GM12878 (cell line): ENCODE measurements around the gene MEN1. TPM values are rescaled to one million over a fixed set of nuclear protein-coding genes. Genes with fewer than 3 reads are reported as not detected.

ENCODE experiments used
- BCLAF1 ChIP-seq: fragments of 450-650 bp; IDR thresholded peaks from 2 replicates; pipeline ENCODE4 v1.6.1; 2017; ENCODE audit warnings: antibody characterized with exemption, mild to moderate bottlenecking, moderate library complexity
- CEBPB ChIP-seq, 2 experiments: fragments of 150-350 bp in 1 of 2; IDR thresholded peaks; 2 replicates each; pipeline ENCODE4 v1.6.1; 2012 to 2014; ENCODE audit warnings: low read depth in 2 of 2, low read length in 2 of 2, borderline replicate concordance in 1 of 2, inconsistent platforms in 1 of 2
- LARP7 ChIP-seq: fragments of 450-650 bp; IDR thresholded peaks from 2 replicates; pipeline ENCODE4 v1.6.1; 2017; ENCODE audit warnings: mild to moderate bottlenecking
- RAD21 ChIP-seq: IDR thresholded peaks from 2 replicates; pipeline ENCODE4 v1.6.1; 2011; ENCODE audit warnings: mild to moderate bottlenecking, low read depth, low read length, moderate library complexity; ENCODE audit not compliant: insufficient read depth
- RUNX3 ChIP-seq: IDR thresholded peaks from 2 replicates; pipeline ENCODE4 v1.6.1; 2012; ENCODE audit warnings: low read length, inconsistent platforms
- SMC3 ChIP-seq: IDR thresholded peaks from 2 replicates; pipeline ENCODE4 v1.6.1; 2011; ENCODE audit warnings: low read length, improper control_type of control experiment, borderline replicate concordance
- ZBTB4 ChIP-seq: fragments of 450-650 bp; formaldehyde crosslinking; IDR thresholded peaks from 2 replicates; pipeline ENCODE4 v1.4.0; 2022; ENCODE audit warnings: mild to moderate bottlenecking, moderate library complexity
- ZNF592 ChIP-seq: fragments of 450-650 bp; IDR thresholded peaks from 2 replicates; pipeline ENCODE4 v1.6.1; 2017; ENCODE audit warnings: mild to moderate bottlenecking, moderate library complexity
- ZNF687 ChIP-seq: fragments of 450-650 bp; IDR thresholded peaks from 2 replicates; pipeline ENCODE4 v1.6.1; 2017; ENCODE audit warnings: mild to moderate bottlenecking, moderate library complexity
- polyA plus RNA-seq, 11 experiments: library from polyadenylated mRNA; depleted of rRNA in 4 of 11; unstranded in 6 of 11; stranded (reverse) in 5 of 11; fragments of >200 nt; fragmentation: Nextera tagmentation in 4 of 11; fragmentation: Illumina TruSeq in 1 of 11; extraction: Ambion mirVana in 4 of 11; extraction: Trizol in 1 of 11; gene quantifications; 1 replicate in 1 of 11; 2 replicates in 10 of 11; pipeline versions ENCODE4 v1.2.1 to v1.2.3, GENCODE V29; 2011 to 2016; ENCODE audit warnings: inconsistent platforms in 2 of 11, missing spikeins in 2 of 11, low read depth in 1 of 11
- total RNA-seq, 4 experiments: library from RNA; depleted of rRNA in 3 of 4; stranded (reverse); fragments of >200 nt in 3 of 4; fragmentation: Illumina TruSeq in 1 of 4; extraction: Trizol in 1 of 4; gene quantifications; 2 replicates each; pipeline versions ENCODE4 v1.2.1 to v1.2.3, GENCODE V29; 2013 to 2021

MEN1 gene
- total and polyA plus RNA-seq, 10 of the 15 experiments (the other 5 are each of a cell fraction or from before 2014, with no cell fraction given) = 2.5 to 39.7 (median 20.7) TPM

GRCh38 chr11:64778223-64778472, 32.2 kb downstream of the MEN1 start (continued):
- TF ChIP-seq ZNF687 (peak; percentile 58; the same call in 1 of the 2 replicates), ZNF592 (no peak), SMC3 (no peak), RAD21 (no peak), ZBTB4 (no peak), RUNX3 (no peak), CEBPB (IDR thresholded peaks at IDR 0.05; ENCODE audit: borderline replicate concordance in 1 of 2, low read depth in 2 of 2, low read length in 2 of 2) (no peak), LARP7 (peak; percentile 91), BCLAF1 (no peak)
